ENCODE data around the gene MACO1. TPM values are rescaled to one million over a fixed set of nuclear protein-coding genes. Genes with fewer than 3 reads are reported as not detected.
"Not testable (repeated sequence)": the region's sequence is repeated elsewhere in the genome, so short reads cannot be mapped to it uniquely, and the experiment has no call there.

Gene MACO1
- polyA plus RNA-seq, 4 donors = 25.3 to 29.1 (median 27.1) TPM

GRCh38 chr1:25451908-25452307, 21.2 kb downstream of the MACO1 start:
- DNase-seq (ENCODE audit: low read depth in 4 of 4, low spot score in 3 of 4) = no peak

GRCh38 chr1:25456502-25456901, 25.8 kb downstream of the MACO1 start:
- no peak for DNase-seq (ENCODE audit: low read depth in 4 of 4, low spot score in 3 of 4)

GRCh38 chr1:25458541-25459298, 28.0 kb downstream of the MACO1 start:
- DNase-seq (ENCODE audit: low read depth in 4 of 4, low spot score in 3 of 4) = no peak

GRCh38 chr1:25460020-25460419, 29.3 kb downstream of the MACO1 start:
- no peak for DNase-seq (ENCODE audit: low read depth in 4 of 4, low spot score in 3 of 4)

GRCh38 chr1:25460816-25461215, 30.1 kb downstream of the MACO1 start:
- DNase-seq (ENCODE audit: low read depth in 4 of 4, low spot score in 3 of 4) = not testable (repeated sequence)

- DNase-seq (ENCODE audit: low read depth in 4 of 4, low spot score in 3 of 4) = no peak
Observed at GRCh38 chr1:25461849-25462248, 31.2 kb downstream of the MACO1 start.

- DNase-seq (ENCODE audit: low read depth in 4 of 4, low spot score in 3 of 4) = no peak
Observed at GRCh38 chr1:25462732-25463131, 32.0 kb downstream of the MACO1 start.

- no peak for DNase-seq (ENCODE audit: low read depth in 4 of 4, low spot score in 3 of 4)
Observed at GRCh38 chr1:25467193-25467592, 36.5 kb downstream of the MACO1 start.

- no peak for DNase-seq (ENCODE audit: low read depth in 4 of 4, low spot score in 3 of 4)
Observed at GRCh38 chr1:25467616-25468015, 36.9 kb downstream of the MACO1 start.

GRCh38 chr1:25468033-25468432, 37.3 kb downstream of the MACO1 start:
- DNase-seq (ENCODE audit: low read depth in 4 of 4, low spot score in 3 of 4) = no peak

- DNase-seq (ENCODE audit: low read depth in 4 of 4, low spot score in 3 of 4) = no peak
Observed at GRCh38 chr1:25469177-25469576, 38.5 kb downstream of the MACO1 start.

GRCh38 chr1:25472471-25472870, 41.8 kb downstream of the MACO1 start:
- no peak for DNase-seq (ENCODE audit: low read depth in 4 of 4, low spot score in 3 of 4)

GRCh38 chr1:25473653-25474225, 43.0 kb downstream of the MACO1 start:
- DNase-seq (ENCODE audit: low read depth in 4 of 4, low spot score in 3 of 4) = no peak

GRCh38 chr1:25474439-25475047, 43.8 kb downstream of the MACO1 start:
- DNase-seq (ENCODE audit: low read depth in 4 of 4, low spot score in 3 of 4) = no peak

- no peak for DNase-seq (ENCODE audit: low read depth in 4 of 4, low spot score in 3 of 4)
Observed at GRCh38 chr1:25476186-25477097, 45.7 kb downstream of the MACO1 start.

GRCh38 chr1:25477448-25478034, 46.8 kb downstream of the MACO1 start:
- DNase-seq (ENCODE audit: low read depth in 4 of 4, low spot score in 3 of 4) = no peak

- DNase-seq (ENCODE audit: low read depth in 4 of 4, low spot score in 3 of 4) = no peak
Observed at GRCh38 chr1:25478633-25479032, 47.9 kb downstream of the MACO1 start.

GRCh38 chr1:25481625-25482024, 50.9 kb downstream of the MACO1 start:
- no peak for DNase-seq (ENCODE audit: low read depth in 4 of 4, low spot score in 3 of 4)

GRCh38 chr1:25482211-25482610, 51.5 kb downstream of the MACO1 start:
- DNase-seq (ENCODE audit: low read depth in 4 of 4, low spot score in 3 of 4) = no peak

- no peak for DNase-seq (ENCODE audit: low read depth in 4 of 4, low spot score in 3 of 4)
Observed at GRCh38 chr1:25484096-25484495, 53.4 kb downstream of the MACO1 start.

GRCh38 chr1:25484533-25484932, 53.8 kb downstream of the MACO1 start:
- DNase-seq (ENCODE audit: low read depth in 4 of 4, low spot score in 3 of 4) = no peak

All from left renal pelvis (tissue), 4 donors.